WI38 (cell line): ENCODE data around the gene FLNB.

Experiments
- H3K4me3 ChIP-seq: 2 replicates; pipeline ENCODE4 v1.5.1; 2011; ENCODE audit warnings: low read depth, mild to moderate bottlenecking, control low read depth, low read length
- CTCF ChIP-seq: IDR thresholded peaks from 2 replicates; pipeline ENCODE4 v1.5.1; 2012; ENCODE audit warnings: low read depth, mild to moderate bottlenecking, control low read depth, low read length

FLNB gene

GRCh38 chr3:58001979-58002378, 6.2 kb upstream of the FLNB start:
- no peak overlapping the region for H3K4me3 ChIP-seq
- TF ChIP-seq CTCF = no peak

- H3K4me3 ChIP-seq = no peak overlapping the region
- TF ChIP-seq CTCF = no peak
These were observed 5.1 kb upstream of the FLNB start for GRCh38 chr3:58003093-58003492.

DNA sequence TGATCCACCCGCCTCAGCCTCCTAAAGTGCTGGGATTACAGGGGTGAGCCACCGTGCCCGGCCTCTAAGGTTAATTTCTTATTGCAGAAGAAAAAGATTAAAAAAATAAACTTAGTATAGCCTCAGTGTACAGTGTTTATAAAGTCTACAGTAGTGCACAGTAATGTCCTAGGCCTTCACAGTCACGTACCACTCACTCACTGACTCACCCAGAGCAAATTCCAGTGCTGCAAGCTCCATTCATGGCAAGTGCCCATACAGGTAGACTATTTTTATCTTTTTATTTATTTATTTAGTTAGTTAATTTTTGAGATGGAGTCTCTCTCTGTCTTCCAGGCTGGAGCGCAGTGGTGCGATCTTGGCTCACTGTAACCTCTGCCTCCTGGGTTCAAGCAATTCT, 3.2 kb upstream of the FLNB start:
- H3K4me3 ChIP-seq = no peak overlapping the region
- TF ChIP-seq CTCF = no peak

- H3K4me3 ChIP-seq = no peak overlapping the region
- no peak for TF ChIP-seq CTCF
These were observed 2.6 kb upstream of the FLNB start for GRCh38 chr3:58005669-58006068.

DNA sequence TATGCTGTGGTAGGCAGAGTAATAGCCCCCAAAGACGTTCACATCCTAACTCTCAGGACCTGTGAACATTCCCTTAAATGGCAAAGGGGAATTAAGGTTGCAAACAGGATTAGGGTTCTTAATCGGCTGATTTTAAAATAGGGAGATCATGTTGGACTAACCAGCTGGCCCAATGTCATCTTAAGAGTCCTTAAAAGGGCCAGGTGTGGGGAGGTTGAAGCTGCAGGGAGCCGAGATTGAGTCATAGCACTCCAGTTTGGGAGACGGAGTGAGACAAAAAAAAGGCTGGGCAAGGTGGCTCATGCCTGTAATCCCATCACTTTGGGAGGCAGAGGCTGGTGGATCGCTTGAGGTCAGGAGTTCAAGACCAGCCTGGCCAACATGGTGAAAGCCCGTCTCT, 1.6 kb upstream of the FLNB start:
- H3K4me3 ChIP-seq = no peak overlapping the region
- no peak for TF ChIP-seq CTCF

DNA sequence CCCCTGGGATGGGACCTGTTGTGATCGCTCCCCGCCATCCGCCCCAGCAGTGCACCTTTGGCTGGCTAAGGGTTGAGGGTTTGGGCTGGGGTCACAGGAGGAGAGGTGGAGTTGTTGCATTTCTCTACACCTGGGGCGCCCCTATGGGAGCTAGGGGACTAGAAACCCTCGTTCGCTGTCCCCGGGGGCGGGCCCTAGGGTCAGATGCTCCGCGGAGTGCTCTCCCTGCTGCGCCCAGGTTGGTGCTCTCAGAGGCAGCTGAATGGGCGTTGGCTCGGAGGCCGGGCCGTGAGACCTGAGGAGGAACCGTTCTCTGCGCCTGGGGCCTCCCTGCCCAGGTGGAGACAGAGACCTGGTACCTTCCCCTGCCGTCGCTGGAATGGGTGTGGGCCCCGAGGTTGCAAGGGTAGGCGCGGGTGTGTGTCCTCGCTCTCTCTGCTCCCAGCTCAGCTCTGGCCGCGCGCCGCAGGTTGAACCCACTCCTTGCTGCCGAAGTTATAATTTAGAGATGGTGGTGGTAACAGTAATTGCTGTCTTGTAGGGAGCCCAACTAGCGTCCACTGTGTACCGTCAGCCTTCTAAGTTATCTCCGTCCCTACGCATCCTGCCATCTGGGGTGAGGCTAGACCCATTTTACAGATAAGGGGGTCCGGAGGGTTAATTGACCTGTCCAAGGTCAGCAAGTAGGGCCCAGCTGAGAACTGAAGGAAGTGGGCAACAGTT, 965 bp downstream of the FLNB start:
- H3K4me3 ChIP-seq = peak overlapping the region; percentile 99
- TF ChIP-seq CTCF = no peak

DNA sequence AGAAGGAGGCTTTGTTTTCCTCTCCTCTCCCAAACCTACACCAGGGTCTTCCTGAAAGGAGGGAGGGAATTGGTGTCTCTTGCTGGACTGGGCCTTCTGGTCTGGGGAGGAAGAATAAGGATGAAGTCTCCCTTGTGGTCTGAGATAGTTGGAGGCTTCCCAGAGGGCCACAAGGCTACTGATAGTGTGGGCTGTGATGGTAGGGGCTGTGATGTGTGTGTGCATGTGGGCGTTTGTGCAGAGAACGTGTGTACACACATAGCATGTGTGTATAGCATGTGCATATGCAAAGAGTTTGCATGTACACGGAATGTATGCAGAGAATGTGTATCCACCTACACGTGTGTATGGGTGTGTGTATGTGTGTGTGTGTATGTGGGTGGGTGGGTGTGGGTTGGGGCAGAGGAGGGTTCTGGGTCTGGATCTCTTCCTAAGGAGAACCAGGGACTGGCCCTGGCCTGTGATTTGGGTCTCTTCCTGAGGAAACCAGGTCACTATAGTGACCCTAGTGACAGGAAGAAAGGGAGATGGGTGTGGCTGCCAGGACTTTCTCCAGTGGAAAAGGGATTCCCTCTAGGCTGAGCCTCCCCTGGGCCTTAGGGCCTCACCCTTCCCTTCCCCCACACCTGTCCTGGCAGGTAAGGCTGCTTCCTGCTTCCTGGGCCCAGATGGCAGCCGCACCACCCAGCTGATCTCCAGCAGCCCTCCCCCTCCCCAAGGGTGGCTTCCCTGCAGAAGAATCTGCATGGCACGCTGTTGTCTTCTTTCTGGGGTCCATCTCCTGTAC, 1.7 kb downstream of the FLNB start:
- H3K4me3 ChIP-seq = peak overlapping the region; percentile 99
- no peak for TF ChIP-seq CTCF
